ENCODE measurements around the gene MOXD1.

GRCh38 chr6:132400883-132401617 is at the start of gene MOXD1:
- TF ChIP-seq YY1 (IDR thresholded peaks at IDR 0.05; ENCODE audit: insufficient read depth, insufficient read length): no peak
- no peak for TF ChIP-seq ZNF274 (IDR thresholded peaks at IDR 0.05; ENCODE audit: low read depth, low read length)

Data from NT2/D1 (cell line).